Endodermal cell (in vitro differentiated cells): ENCODE measurements around the gene GDAP1L1. TPM values are rescaled to one million over a fixed set of nuclear protein-coding genes. Genes with fewer than 3 reads are reported as not detected.

Source experiments
- DNase-seq: peaks from one replicate; pipeline ENCODE4 v3.0.0-alpha.2; 2017
- H3K27ac ChIP-seq: 2 replicates; pipeline ENCODE4 v1.5.1; 2013; ENCODE audit warnings: mild to moderate bottlenecking, low read depth, low read length, moderate library complexity
- H3K27me3 ChIP-seq: 2 replicates; pipeline ENCODE4 v1.6.1; 2013; ENCODE audit warnings: mild to moderate bottlenecking, low read length, moderate library complexity; ENCODE audit not compliant: insufficient read depth, control insufficient read depth, poor library complexity, severe bottlenecking
- H3K36me3 ChIP-seq: 2 replicates; pipeline ENCODE4 v1.7.0; 2013; ENCODE audit warnings: mild to moderate bottlenecking, low read length, moderate library complexity; ENCODE audit not compliant: control insufficient read depth, insufficient read depth
- H3K4me1 ChIP-seq: one replicate; pipeline ENCODE4 v1.7.0; 2013; ENCODE audit warnings: low read length; ENCODE audit not compliant: control insufficient read depth, insufficient read depth
- H3K4me3 ChIP-seq: 2 replicates; pipeline ENCODE4 v1.5.1; 2013; ENCODE audit warnings: mild to moderate bottlenecking, low read length, moderate library complexity
- H3K9ac ChIP-seq: 2 replicates; pipeline ENCODE4 v1.6.1; 2013; ENCODE audit warnings: mild to moderate bottlenecking, low read length, moderate library complexity; ENCODE audit not compliant: poor library complexity, severe bottlenecking; ENCODE audit errors: extremely low read depth
- H3K9me3 ChIP-seq: 2 replicates; pipeline ENCODE4 v1.6.1; 2013; ENCODE audit warnings: mild to moderate bottlenecking, low read length, moderate library complexity; ENCODE audit not compliant: control insufficient read depth
- H3K27ac Mint-ChIP-seq: 2 replicates; pipeline ENCODE4 v1.8.0; 2020; ENCODE audit warnings: mixed read lengths
- H3K27me3 Mint-ChIP-seq: 2 replicates; pipeline ENCODE4 v1.8.0; 2021; ENCODE audit warnings: mild to moderate bottlenecking, mixed read lengths; ENCODE audit not compliant: insufficient read depth
- H3K36me3 Mint-ChIP-seq: 2 replicates; pipeline ENCODE4 v1.8.0; 2020; ENCODE audit warnings: low read depth, mixed read lengths
- H3K4me1 Mint-ChIP-seq: 2 replicates; pipeline ENCODE4 v1.8.0; 2020; ENCODE audit warnings: mixed read lengths
- H3K4me3 Mint-ChIP-seq: 2 replicates; pipeline ENCODE4 v1.8.0; 2020; ENCODE audit warnings: mild to moderate bottlenecking, moderate library complexity, mixed read lengths
- H3K9me3 Mint-ChIP-seq: 2 replicates; pipeline ENCODE4 v1.8.0; 2020; ENCODE audit warnings: mild to moderate bottlenecking, mixed read lengths
- CTCF ChIP-seq: fragments of 200-600 bp; sonication (generic); conservative IDR thresholded peaks from 2 replicates; pipeline ENCODE4 v1.5.0; 2021; ENCODE audit warnings: antibody characterized with exemption, mild to moderate bottlenecking
- WGBS, 2 experiments: methylation state at CpG; one replicate each; pipeline versions ENCODE4 v1.1.5 to v1.1.7; 2013; ENCODE audit warnings: missing lambda C conversion rate in 2 of 2, mixed read lengths in 1 of 2; ENCODE audit not compliant: insufficient coverage in 1 of 2, insufficient read length in 1 of 2; 5-methylcytosine and 5-hydroxymethylcytosine counted together
- total RNA-seq, 2 donors: library from RNA; stranded (reverse); fragmentation: NEBNext Ultra II Directional in 1 of 2; extraction: Animal tissue kit (Norgen Biotek cat#: 25700) in 1 of 2; gene quantifications; 2 replicates in 1 of 2; 3 replicates in 1 of 2; pipeline ENCODE4 v1.2.1, GENCODE V29; 2021

The GDAP1L1 gene
- total RNA-seq, 2 donors from 2014 or later: 1.9 TPM; not detected in 1

DNA sequence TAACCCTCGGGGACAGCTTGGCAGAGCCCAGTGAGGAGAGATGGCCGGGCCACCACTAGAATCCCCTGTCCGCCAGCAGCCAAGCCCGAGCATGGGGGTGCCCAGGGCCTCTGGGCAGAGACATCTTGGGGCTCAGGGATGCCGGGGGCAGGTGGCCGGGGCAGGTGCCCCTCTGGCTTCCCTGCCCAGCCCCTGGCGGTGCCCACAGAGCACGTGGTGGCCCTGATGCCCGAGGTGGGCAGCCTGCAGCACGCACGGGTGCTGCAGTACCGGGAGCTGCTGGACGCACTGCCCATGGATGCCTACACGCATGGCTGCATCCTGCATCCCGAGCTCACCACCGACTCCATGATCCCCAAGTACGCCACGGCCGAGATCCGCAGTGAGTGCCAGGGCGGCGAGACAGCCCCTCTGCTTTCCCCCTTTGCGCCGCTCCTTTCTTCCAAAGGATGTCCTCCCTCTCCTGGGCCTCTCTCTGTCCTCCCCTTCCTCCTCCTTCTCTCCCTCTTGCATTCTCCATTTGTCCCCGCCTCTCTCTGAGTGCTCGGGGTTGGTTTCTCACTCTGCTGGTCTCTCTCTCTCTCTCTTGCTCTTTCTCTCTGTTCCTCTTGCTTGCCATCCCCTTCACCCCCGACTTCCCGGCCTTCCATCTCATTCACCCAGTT, 11.2 kb downstream of the GDAP1L1 start:
- Histone ChIP-seq H3K36me3 (no peaks in the 10 kb centered on the region), H3K9ac (no peak overlapping the region), H3K4me3 (no peak overlapping the region), H3K27me3 (peaks cover 34% of the 10 kb centered on the region), H3K27ac (no peak overlapping the region), H3K9me3 (no peaks in the 10 kb centered on the region), H3K4me1 (peaks cover 4% of the 10 kb centered on the region)
- no peak overlapping the region for H3K4me3 Mint-ChIP-seq
- peaks cover 38% of the 10 kb centered on the region for H3K27me3 Mint-ChIP-seq
- 90 to 94% methylated on average over 25 to 28 of the region's 28 CpGs for WGBS, 2 experiments
- no peaks in the 10 kb centered on the region for H3K36me3 Mint-ChIP-seq
- no peak for DNase-seq
- H3K9me3 Mint-ChIP-seq: no peaks in the 10 kb centered on the region
- H3K4me1 Mint-ChIP-seq: peaks cover 12% of the 10 kb centered on the region
- H3K27ac Mint-ChIP-seq: peak overlapping the region; percentile 46
- no peak for TF ChIP-seq CTCF

GRCh38 chr20:44264287-44264686, 17.2 kb downstream of the GDAP1L1 start:
- peaks cover 3% of the 10 kb centered on the region for H3K9me3 ChIP-seq
- H3K36me3 Mint-ChIP-seq: no peaks in the 10 kb centered on the region
- no peak overlapping the region for H3K9ac ChIP-seq
- H3K36me3 ChIP-seq: no peaks in the 10 kb centered on the region
- no peak overlapping the region for H3K4me3 Mint-ChIP-seq
- no peaks in the 10 kb centered on the region for H3K9me3 Mint-ChIP-seq
- H3K27me3 ChIP-seq: peaks cover 22% of the 10 kb centered on the region
- WGBS, 2 experiments: 78 to 93% methylated on average over 3 to 4 of the region's 5 CpGs
- no peak overlapping the region for H3K27ac Mint-ChIP-seq
- H3K4me1 ChIP-seq: no peaks in the 10 kb centered on the region
- no peak for TF ChIP-seq CTCF
- no peak overlapping the region for H3K27ac ChIP-seq
- H3K4me1 Mint-ChIP-seq: peaks cover 4% of the 10 kb centered on the region
- peaks cover 23% of the 10 kb centered on the region for H3K27me3 Mint-ChIP-seq
- DNase-seq: peak; percentile 87
- H3K4me3 ChIP-seq: no peak overlapping the region

- Histone ChIP-seq H3K4me1 (no peaks in the 10 kb centered on the region), H3K36me3 (no peaks in the 10 kb centered on the region), H3K9me3 (peaks cover 3% of the 10 kb centered on the region), H3K27me3 (no peaks in the 10 kb centered on the region), H3K27ac (no peak overlapping the region), H3K9ac (no peak overlapping the region), H3K4me3 (no peak overlapping the region)
- no peak overlapping the region for H3K27ac Mint-ChIP-seq
- DNase-seq: no peak
- H3K4me3 Mint-ChIP-seq: no peak overlapping the region
- H3K9me3 Mint-ChIP-seq: peaks cover 2% of the 10 kb centered on the region
- H3K36me3 Mint-ChIP-seq: no peaks in the 10 kb centered on the region
- no peak for TF ChIP-seq CTCF
- WGBS, 2 experiments: 82 to 90% methylated on average over 3 to 5 of the region's 5 CpGs
- no peaks in the 10 kb centered on the region for H3K4me1 Mint-ChIP-seq
- no peaks in the 10 kb centered on the region for H3K27me3 Mint-ChIP-seq
These were observed 21.7 kb downstream of the GDAP1L1 start for GRCh38 chr20:44268802-44269201.
